ENCODE measurements around the gene ZNF521.

- TF ChIP-seq YY1 (IDR thresholded peaks at IDR 0.05; ENCODE audit: insufficient read depth, insufficient read length), result no peak
- no peak for TF ChIP-seq ZNF274 (IDR thresholded peaks at IDR 0.05; ENCODE audit: low read depth, low read length)
- no peak for TF ChIP-seq SUZ12 (IDR thresholded peaks at IDR 0.05; ENCODE audit: extremely low read depth, insufficient read depth, insufficient read length)
These were observed 312.2 kb downstream of the ZNF521 start for GRCh38 chr18:25039781-25040180.
